ENCODE data around the gene CEP78. TPM values are rescaled to one million over a fixed set of nuclear protein-coding genes. Genes with fewer than 3 reads are reported as not detected.

The CEP78 gene
- total RNA-seq, 6 experiments from 2014 or later: 19.4 to 27.5 (median 23.6) TPM

GRCh38 chr9:78288214-78288892, 52.5 kb downstream of the CEP78 start:
- TF ChIP-seq CTCF (IDR thresholded peaks at IDR 0.05): no peak
- Mint-ChIP-seq H3K4me1 (ENCODE audit: low read depth) (no peaks in the 10 kb centered on the region), H3K36me3 (ENCODE audit: low read depth) (peaks cover 7% of the 10 kb centered on the region), H3K4me3 (no peak overlapping the region), H3K27ac (no peak overlapping the region), H3K27me3 (ENCODE audit: insufficient read depth) (peaks cover 3% of the 10 kb centered on the region; the same call in 1 of the 2 replicates), H3K9me3 (peaks cover 7% of the 10 kb centered on the region)
- DNase-seq: no peak

GRCh38 chr9:78289474-78289873, 53.6 kb downstream of the CEP78 start:
- TF ChIP-seq CTCF (IDR thresholded peaks at IDR 0.05): no peak
- Mint-ChIP-seq H3K27me3 (ENCODE audit: insufficient read depth) (peaks cover 3% of the 10 kb centered on the region; the same call in 1 of the 2 replicates), H3K27ac (no peak overlapping the region), H3K4me1 (ENCODE audit: low read depth) (no peaks in the 10 kb centered on the region), H3K9me3 (no peaks in the 10 kb centered on the region; the same call in 1 of the 2 replicates), H3K4me3 (no peak overlapping the region), H3K36me3 (ENCODE audit: low read depth) (no peaks in the 10 kb centered on the region)
- DNase-seq: no peak

- Mint-ChIP-seq H3K27me3 (ENCODE audit: insufficient read depth) (peaks cover 2% of the 10 kb centered on the region), H3K36me3 (ENCODE audit: low read depth) (no peaks in the 10 kb centered on the region), H3K27ac (no peak overlapping the region), H3K4me1 (ENCODE audit: low read depth) (peaks cover 9% of the 10 kb centered on the region), H3K4me3 (no peak overlapping the region; the same call in 1 of the 2 replicates), H3K9me3 (no peaks in the 10 kb centered on the region)
- DNase-seq: no peak
- TF ChIP-seq CTCF (IDR thresholded peaks at IDR 0.05): no peak
Measured at GRCh38 chr9:78291240-78291925, 55.5 kb downstream of the CEP78 start.

- Mint-ChIP-seq H3K4me3 (no peak overlapping the region), H3K9me3 (no peaks in the 10 kb centered on the region), H3K4me1 (ENCODE audit: low read depth) (peaks cover 13% of the 10 kb centered on the region), H3K27me3 (ENCODE audit: insufficient read depth) (no peaks in the 10 kb centered on the region; the same call in 1 of the 2 replicates), H3K27ac (no peak overlapping the region), H3K36me3 (ENCODE audit: low read depth) (no peaks in the 10 kb centered on the region)
- no peak for TF ChIP-seq CTCF (IDR thresholded peaks at IDR 0.05)
- DNase-seq: no peak
Measured at GRCh38 chr9:78292026-78292425, 56.2 kb downstream of the CEP78 start.

- DNase-seq: no peak
- Mint-ChIP-seq H3K4me1 (ENCODE audit: low read depth) (peaks cover 17% of the 10 kb centered on the region), H3K27me3 (ENCODE audit: insufficient read depth) (peaks cover 1% of the 10 kb centered on the region), H3K27ac (no peak overlapping the region), H3K36me3 (ENCODE audit: low read depth) (no peaks in the 10 kb centered on the region), H3K4me3 (no peak overlapping the region), H3K9me3 (no peaks in the 10 kb centered on the region)
- no peak for TF ChIP-seq CTCF (IDR thresholded peaks at IDR 0.05)
Measured at GRCh38 chr9:78292716-78293497, 57.0 kb downstream of the CEP78 start.
